Loucy (cell line): Measurements from ENCODE around the gene ECEL1.

Source experiments
- H2AFZ ChIP-seq: fragments of 200-600 bp; sonication (generic); 2 replicates; pipeline ENCODE4 v1.6.0; 2016; ENCODE audit warnings: antibody characterized with exemption, mild to moderate bottlenecking, low read length, moderate library complexity
- H3F3A ChIP-seq: fragments of 200-600 bp; 2 replicates; pipeline ENCODE4 v1.6.0; 2016; ENCODE audit warnings: antibody characterized with exemption, low read depth, mild to moderate bottlenecking
- H3K27me3 ChIP-seq: fragments of 200-600 bp; sonication (generic); 2 replicates; pipeline ENCODE4 v1.6.1; 2014; ENCODE audit warnings: low read length, mild to moderate bottlenecking; ENCODE audit not compliant: insufficient read depth, poor library complexity, severe bottlenecking
- H3K36me3 ChIP-seq: fragments of 200-600 bp; sonication (generic); 2 replicates; pipeline ENCODE4 v1.6.1; 2016; ENCODE audit warnings: low read length; ENCODE audit not compliant: insufficient read depth
- H3K4me1 ChIP-seq: fragments of 200-600 bp; sonication (generic); 2 replicates; pipeline ENCODE4 v1.5.1; 2014; ENCODE audit warnings: low read length, mild to moderate bottlenecking; ENCODE audit not compliant: insufficient read depth, poor library complexity, severe bottlenecking
- H3K4me2 ChIP-seq: fragments of 200-600 bp; sonication (generic); 2 replicates; pipeline ENCODE4 v1.6.0; 2014; ENCODE audit warnings: antibody characterized with exemption, low read length, low read depth, mild to moderate bottlenecking; ENCODE audit not compliant: poor library complexity, severe bottlenecking
- H3K4me3 ChIP-seq: fragments of 200-600 bp; sonication (generic); 2 replicates; pipeline ENCODE4 v1.5.1; 2014; ENCODE audit warnings: low read length, mild to moderate bottlenecking, mixed read lengths; ENCODE audit not compliant: poor library complexity, severe bottlenecking
- H3K79me2 ChIP-seq: fragments of 200-600 bp; sonication (generic); 2 replicates; pipeline ENCODE4 v1.6.1; 2014; ENCODE audit warnings: low read length; ENCODE audit not compliant: insufficient read depth
- H3K9ac ChIP-seq: fragments of 200-600 bp; sonication (generic); 2 replicates; pipeline ENCODE4 v1.6.0; 2014; ENCODE audit warnings: mild to moderate bottlenecking, low read depth, low read length, moderate library complexity; ENCODE audit not compliant: poor library complexity, severe bottlenecking
- H3K9me2 ChIP-seq: fragments of 200-600 bp; sonication (generic); replicated peaks from 2 replicates; pipeline ENCODE4 v1.6.1; 2016; ENCODE audit warnings: low read depth, low read length, mixed read lengths
- H3K9me3 ChIP-seq: fragments of 200-600 bp; sonication (generic); 2 replicates; pipeline ENCODE4 v1.6.1; 2014; ENCODE audit warnings: mild to moderate bottlenecking, antibody characterized with exemption, low read length, low read depth; ENCODE audit not compliant: insufficient read depth
- H4K20me1 ChIP-seq: fragments of 200-600 bp; sonication (generic); 2 replicates; pipeline ENCODE4 v1.6.0; 2014; ENCODE audit warnings: antibody characterized with exemption, low read length, mild to moderate bottlenecking; ENCODE audit not compliant: insufficient read depth, poor library complexity, severe bottlenecking
- EZH2phosphoT487 ChIP-seq: fragments of 200-600 bp; IDR thresholded peaks from 2 replicates; pipeline ENCODE4 v1.6.1; 2018; ENCODE audit warnings: antibody characterized with exemption, mild to moderate bottlenecking, moderate library complexity, borderline replicate concordance
- TF ChIP-seq, protein P1 (sequence below): fragments of 200-600 bp; sonication (generic); conservative IDR thresholded peaks from 2 replicates; pipeline ENCODE4 v1.5.1; 2014; ENCODE audit warnings: mild to moderate bottlenecking, antibody characterized with exemption, low read length

The ECEL1 gene

DNA sequence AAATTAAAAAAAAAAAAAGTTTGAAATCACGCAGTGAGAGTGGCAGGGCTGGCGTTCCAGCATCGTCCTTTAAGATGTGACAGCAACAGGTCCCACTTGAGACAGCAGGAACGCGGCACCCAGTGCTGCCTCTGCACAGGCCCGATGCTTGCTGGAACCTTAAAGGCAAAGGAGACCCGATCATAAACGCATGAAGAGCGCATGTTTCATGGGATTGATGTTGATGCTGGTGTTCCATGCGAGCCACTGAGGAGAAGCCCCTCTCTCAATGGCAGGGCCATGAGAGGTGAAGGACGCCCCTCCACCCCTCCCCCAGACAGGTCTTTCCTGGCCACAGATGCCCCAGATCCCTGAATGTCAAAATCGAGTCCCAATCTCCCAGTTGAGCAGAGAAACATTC, 49.5 kb downstream of the ECEL1 start:
- Histone ChIP-seq H4K20me1 (no peaks in the 10 kb centered on the region), H3K79me2 (no peaks in the 10 kb centered on the region), H3K9ac (no peak overlapping the region), H3K4me2 (no peak overlapping the region), H3K36me3 (no peaks in the 10 kb centered on the region), H3K9me3 (no peaks in the 10 kb centered on the region), H2AFZ (no peak overlapping the region), H3K4me1 (peaks cover 3% of the 10 kb centered on the region), H3F3A (no peaks in the 10 kb centered on the region), H3K4me3 (no peak overlapping the region), H3K27me3 (no peaks in the 10 kb centered on the region), H3K9me2 (no peaks in the 10 kb centered on the region)
- TF ChIP-seq, protein P1, sequence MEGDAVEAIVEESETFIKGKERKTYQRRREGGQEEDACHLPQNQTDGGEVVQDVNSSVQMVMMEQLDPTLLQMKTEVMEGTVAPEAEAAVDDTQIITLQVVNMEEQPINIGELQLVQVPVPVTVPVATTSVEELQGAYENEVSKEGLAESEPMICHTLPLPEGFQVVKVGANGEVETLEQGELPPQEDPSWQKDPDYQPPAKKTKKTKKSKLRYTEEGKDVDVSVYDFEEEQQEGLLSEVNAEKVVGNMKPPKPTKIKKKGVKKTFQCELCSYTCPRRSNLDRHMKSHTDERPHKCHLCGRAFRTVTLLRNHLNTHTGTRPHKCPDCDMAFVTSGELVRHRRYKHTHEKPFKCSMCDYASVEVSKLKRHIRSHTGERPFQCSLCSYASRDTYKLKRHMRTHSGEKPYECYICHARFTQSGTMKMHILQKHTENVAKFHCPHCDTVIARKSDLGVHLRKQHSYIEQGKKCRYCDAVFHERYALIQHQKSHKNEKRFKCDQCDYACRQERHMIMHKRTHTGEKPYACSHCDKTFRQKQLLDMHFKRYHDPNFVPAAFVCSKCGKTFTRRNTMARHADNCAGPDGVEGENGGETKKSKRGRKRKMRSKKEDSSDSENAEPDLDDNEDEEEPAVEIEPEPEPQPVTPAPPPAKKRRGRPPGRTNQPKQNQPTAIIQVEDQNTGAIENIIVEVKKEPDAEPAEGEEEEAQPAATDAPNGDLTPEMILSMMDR = no peak
- no peak for TF ChIP-seq EZH2phosphoT487

DNA sequence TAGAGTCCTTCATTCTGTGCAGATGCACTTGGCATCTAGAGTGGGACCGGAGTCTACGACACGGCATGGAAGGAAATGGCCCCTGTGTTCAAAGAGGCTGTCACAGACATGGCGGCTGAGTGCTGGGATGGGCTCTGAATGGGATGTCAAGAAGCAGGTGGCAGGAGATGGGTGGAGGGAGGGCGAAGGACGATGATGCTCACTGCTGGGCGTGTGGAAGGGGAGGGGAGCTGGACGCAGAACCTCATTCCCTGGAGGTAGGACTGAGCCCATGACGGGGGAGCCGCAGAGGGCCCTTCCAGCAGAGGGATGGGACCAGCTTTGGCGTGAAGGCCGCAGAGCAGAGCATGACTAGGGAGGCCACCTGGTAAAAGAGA, 50.5 kb downstream of the ECEL1 start:
- no peaks in the 10 kb centered on the region for H3K79me2 ChIP-seq
- no peaks in the 10 kb centered on the region for H3K36me3 ChIP-seq
- no peak overlapping the region for H3K4me3 ChIP-seq
- H2AFZ ChIP-seq = no peak overlapping the region
- H3K4me1 ChIP-seq = peaks cover 3% of the 10 kb centered on the region
- no peak overlapping the region for H3K9ac ChIP-seq
- H3F3A ChIP-seq = no peaks in the 10 kb centered on the region
- no peaks in the 10 kb centered on the region for H3K27me3 ChIP-seq
- H3K9me2 ChIP-seq = no peaks in the 10 kb centered on the region
- H3K4me2 ChIP-seq = no peak overlapping the region
- no peaks in the 10 kb centered on the region for H3K9me3 ChIP-seq
- no peaks in the 10 kb centered on the region for H4K20me1 ChIP-seq
- TF ChIP-seq, protein P1 = no peak
- no peak for TF ChIP-seq EZH2phosphoT487

DNA sequence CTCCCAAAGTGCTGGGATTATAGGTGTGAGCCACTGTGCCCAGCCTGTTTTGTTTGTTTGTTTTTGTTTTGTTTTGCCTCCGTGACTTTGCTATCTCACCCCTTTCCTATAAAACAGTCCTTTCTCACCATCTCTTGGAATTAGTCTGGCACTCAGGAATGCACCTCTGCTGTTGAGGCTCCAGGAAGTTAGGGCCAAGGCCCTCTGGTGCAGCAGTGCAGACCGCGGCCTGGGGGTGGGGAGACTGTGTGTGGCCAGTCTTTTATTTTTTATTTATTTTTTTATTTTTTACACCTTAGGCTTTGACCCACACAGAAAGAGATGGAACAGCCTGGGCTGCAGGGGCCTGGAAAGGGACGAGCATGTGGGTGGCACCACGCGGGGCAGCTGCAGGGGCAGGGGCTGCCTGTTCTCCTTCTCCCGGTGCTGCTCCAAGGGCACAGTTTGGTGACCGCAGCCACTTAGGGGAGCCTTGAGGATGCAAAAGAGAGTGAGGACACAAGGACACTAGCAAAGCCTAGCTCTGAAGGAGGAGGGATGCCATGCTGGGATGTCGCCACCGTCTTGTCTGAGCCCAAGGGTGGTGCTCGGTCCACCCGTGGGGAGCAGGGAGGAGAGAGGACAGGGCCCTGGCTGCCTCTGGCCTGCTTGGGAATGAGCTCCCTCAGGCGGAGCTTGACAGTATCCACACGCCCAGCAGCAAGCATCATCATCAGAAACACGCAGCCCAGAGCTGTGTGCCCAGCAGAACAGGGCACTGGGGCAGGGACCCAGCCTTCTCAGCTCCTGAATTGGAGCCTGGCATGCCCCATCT, 51.0 kb downstream of the ECEL1 start:
- no peak overlapping the region for H2AFZ ChIP-seq
- H3F3A ChIP-seq = no peaks in the 10 kb centered on the region
- H3K9ac ChIP-seq = no peak overlapping the region
- H3K9me2 ChIP-seq = no peaks in the 10 kb centered on the region
- H3K4me2 ChIP-seq = no peak overlapping the region
- peaks cover 3% of the 10 kb centered on the region for H3K4me1 ChIP-seq
- H3K9me3 ChIP-seq = no peaks in the 10 kb centered on the region
- no peaks in the 10 kb centered on the region for H4K20me1 ChIP-seq
- H3K79me2 ChIP-seq = no peaks in the 10 kb centered on the region
- no peak for TF ChIP-seq EZH2phosphoT487
- TF ChIP-seq, protein P1 = no peak
- H3K27me3 ChIP-seq = no peaks in the 10 kb centered on the region
- H3K36me3 ChIP-seq = no peaks in the 10 kb centered on the region
- H3K4me3 ChIP-seq = no peak overlapping the region
